ENCODE data around the gene PARL.

PARL gene

DNA sequence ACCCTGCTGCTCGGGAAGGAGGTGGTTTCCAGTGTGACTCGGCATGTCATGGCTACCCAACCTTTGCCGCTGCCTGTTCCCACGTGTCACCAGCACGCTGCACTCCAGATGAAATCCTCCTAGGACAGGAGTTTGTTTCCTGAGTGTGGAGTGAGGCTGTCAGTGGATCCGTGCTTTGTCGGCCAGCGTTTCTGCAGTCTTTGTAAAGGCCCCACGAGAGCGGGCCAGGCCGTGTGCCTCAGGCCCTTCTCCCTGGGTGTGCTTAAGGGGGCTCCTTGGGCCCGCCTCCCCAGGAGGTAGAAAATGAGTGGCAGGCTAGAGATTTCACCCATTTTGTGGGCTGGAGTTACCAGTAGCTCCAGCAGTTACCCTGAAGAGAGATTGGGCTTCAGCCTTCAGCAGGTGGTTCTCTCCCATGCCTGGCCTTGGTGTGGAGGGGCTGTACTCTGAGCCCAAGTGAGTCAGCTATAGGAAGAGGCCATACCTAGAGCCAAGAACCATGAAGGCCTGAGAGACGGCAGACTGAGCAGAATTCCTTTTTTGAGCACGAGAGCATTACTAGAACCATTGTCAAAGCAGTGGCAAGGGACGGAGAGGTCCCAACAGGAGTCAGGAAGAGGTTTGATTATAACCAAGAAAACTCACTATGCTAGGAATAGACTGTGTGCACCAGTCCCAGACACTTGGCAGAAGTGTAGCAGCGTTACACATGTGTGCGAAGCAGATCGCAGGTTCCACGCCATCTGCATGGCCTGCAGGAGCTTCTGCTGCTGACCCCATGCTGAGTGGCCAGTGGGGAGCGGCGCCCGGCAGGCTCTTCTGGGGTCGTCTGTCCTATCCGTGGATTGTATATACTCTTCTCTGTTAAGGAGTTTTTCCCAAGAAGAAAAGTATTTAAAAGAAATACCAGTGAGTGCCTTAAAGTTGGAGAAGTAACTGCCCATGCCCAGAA is 73.8 kb downstream of the PARL start:
- H3K27ac ChIP-seq (ENCODE audit: low read depth, low read length): no peak overlapping the region
- H3K4me3 ChIP-seq (ENCODE audit: low read depth, low read length): no peak overlapping the region
- H3K79me2 ChIP-seq (ENCODE audit: control insufficient read depth, insufficient read depth, low read length, unreplicated experiment): no peaks in the 10 kb centered on the region
- no peak overlapping the region for H2AFZ ChIP-seq (ENCODE audit: low read length, unreplicated experiment)
- no peaks in the 10 kb centered on the region for H3K27me3 ChIP-seq (ENCODE audit: insufficient read depth, low read length)
- H3K4me1 ChIP-seq (ENCODE audit: control insufficient read depth, insufficient read depth, low read length, unreplicated experiment): no peaks in the 10 kb centered on the region
- peaks cover 40% of the 10 kb centered on the region for H3K36me3 ChIP-seq (ENCODE audit: insufficient read depth, low read length)

DNA sequence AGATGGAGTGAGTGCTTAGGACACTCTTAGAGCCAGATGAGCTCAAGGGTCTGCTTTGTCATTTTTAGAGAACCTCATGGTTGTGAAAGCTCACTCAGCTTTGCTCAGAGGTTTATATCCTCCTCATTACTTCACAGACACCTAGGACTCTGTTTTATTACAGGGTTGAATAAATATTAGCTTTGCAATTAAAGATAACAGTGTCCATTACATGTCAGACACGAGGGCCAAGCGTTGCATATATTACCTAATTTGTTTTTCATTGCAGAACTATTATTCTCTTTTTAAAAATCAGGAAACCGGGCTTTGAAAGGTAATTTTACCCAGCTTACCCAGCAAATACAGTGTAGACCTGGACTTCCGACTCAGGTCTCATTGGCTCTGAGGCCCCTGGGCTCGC is 75.4 kb downstream of the PARL start:
- Histone ChIP-seq H3K27me3 (ENCODE audit: insufficient read depth, low read length) (no peaks in the 10 kb centered on the region), H3K4me1 (ENCODE audit: control insufficient read depth, insufficient read depth, low read length, unreplicated experiment) (no peaks in the 10 kb centered on the region), H2AFZ (ENCODE audit: low read length, unreplicated experiment) (no peak overlapping the region), H3K36me3 (ENCODE audit: insufficient read depth, low read length) (peaks cover 44% of the 10 kb centered on the region), H3K79me2 (ENCODE audit: control insufficient read depth, insufficient read depth, low read length, unreplicated experiment) (no peaks in the 10 kb centered on the region), H3K4me3 (ENCODE audit: low read depth, low read length) (no peak overlapping the region), H3K27ac (ENCODE audit: low read depth, low read length) (no peak overlapping the region)

DNA sequence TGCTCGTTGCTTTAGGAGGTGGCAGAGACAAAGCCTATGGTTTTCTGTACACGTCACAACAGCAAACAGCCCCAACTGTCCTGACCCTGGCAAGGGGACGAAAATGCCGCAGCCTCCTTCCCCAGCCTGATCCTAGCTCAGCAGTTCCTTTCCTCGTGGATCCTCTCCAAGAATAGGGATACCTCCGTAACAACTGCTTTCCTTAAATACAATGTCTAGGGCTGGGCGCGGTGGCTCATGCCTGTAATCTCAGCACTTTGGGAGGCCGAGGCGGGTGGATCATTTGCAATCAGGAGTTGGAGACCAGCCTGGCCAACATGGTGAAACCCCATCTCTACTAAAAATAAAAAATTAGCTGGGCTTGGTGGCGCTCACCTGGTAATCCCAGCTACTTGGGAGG is 76.3 kb downstream of the PARL start:
- Histone ChIP-seq H3K36me3 (ENCODE audit: insufficient read depth, low read length) (peaks cover 52% of the 10 kb centered on the region), H3K27me3 (ENCODE audit: insufficient read depth, low read length) (no peaks in the 10 kb centered on the region), H3K27ac (ENCODE audit: low read depth, low read length) (no peak overlapping the region), H3K4me3 (ENCODE audit: low read depth, low read length) (no peak overlapping the region), H3K4me1 (ENCODE audit: control insufficient read depth, insufficient read depth, low read length, unreplicated experiment) (no peaks in the 10 kb centered on the region), H2AFZ (ENCODE audit: low read length, unreplicated experiment) (no peak overlapping the region), H3K79me2 (ENCODE audit: control insufficient read depth, insufficient read depth, low read length, unreplicated experiment) (no peaks in the 10 kb centered on the region)

DNA sequence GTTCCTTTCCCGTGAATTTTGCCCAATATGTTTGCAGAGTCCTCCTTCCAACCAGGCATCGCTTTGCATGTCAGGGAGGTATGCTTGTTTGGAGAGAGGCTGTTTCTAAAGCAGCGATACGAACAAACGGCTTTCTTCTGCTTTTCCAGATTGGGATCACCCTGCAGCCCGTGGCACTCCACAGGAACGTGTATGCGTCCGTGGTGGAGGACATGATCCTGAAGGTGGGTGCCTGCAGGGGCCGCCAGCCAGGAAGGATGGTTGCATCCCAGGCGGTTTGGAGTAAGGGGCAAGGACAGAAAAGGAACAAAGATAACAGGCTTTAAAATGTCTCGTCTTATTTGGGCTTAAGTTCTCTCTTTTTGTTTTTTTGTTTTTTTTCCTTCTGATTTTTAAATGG is 76.8 kb downstream of the PARL start:
- H3K36me3 ChIP-seq (ENCODE audit: insufficient read depth, low read length): peaks cover 53% of the 10 kb centered on the region
- H3K4me1 ChIP-seq (ENCODE audit: control insufficient read depth, insufficient read depth, low read length, unreplicated experiment): no peaks in the 10 kb centered on the region
- no peak overlapping the region for H2AFZ ChIP-seq (ENCODE audit: low read length, unreplicated experiment)
- no peak overlapping the region for H3K27ac ChIP-seq (ENCODE audit: low read depth, low read length)
- no peak overlapping the region for H3K4me3 ChIP-seq (ENCODE audit: low read depth, low read length)
- H3K79me2 ChIP-seq (ENCODE audit: control insufficient read depth, insufficient read depth, low read length, unreplicated experiment): no peaks in the 10 kb centered on the region
- H3K27me3 ChIP-seq (ENCODE audit: insufficient read depth, low read length): no peaks in the 10 kb centered on the region

DNA sequence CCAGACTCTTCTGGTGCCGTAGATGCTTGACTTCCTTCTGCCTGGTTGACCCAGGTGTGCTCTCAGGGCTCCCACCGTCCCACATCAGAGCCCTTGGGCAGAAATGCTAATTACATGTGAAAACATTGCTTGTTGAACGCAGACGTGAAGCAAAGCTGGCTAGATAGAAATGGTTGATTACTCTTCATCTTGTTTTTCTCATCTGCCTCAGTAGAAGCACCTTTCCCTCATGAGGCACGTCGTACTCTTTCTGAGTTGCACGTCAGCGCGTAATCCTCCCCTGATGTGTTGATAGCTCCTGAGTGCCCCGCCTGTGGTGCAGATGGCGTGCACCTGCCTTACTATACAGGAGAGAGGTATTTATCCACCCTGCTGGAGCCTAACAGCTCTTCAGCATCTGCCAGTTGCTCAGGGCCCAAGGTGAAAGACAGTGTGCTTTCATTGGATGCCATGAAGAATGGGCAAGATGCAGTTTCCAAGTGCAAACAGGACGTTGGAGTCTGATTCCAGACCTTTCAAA is 77.4 kb downstream of the PARL start:
- H3K36me3 ChIP-seq (ENCODE audit: insufficient read depth, low read length): peaks cover 53% of the 10 kb centered on the region
- no peak overlapping the region for H3K27ac ChIP-seq (ENCODE audit: low read depth, low read length)
- no peak overlapping the region for H2AFZ ChIP-seq (ENCODE audit: low read length, unreplicated experiment)
- H3K79me2 ChIP-seq (ENCODE audit: control insufficient read depth, insufficient read depth, low read length, unreplicated experiment): no peaks in the 10 kb centered on the region
- no peaks in the 10 kb centered on the region for H3K27me3 ChIP-seq (ENCODE audit: insufficient read depth, low read length)
- H3K4me1 ChIP-seq (ENCODE audit: control insufficient read depth, insufficient read depth, low read length, unreplicated experiment): no peaks in the 10 kb centered on the region
- H3K4me3 ChIP-seq (ENCODE audit: low read depth, low read length): no peak overlapping the region

DNA sequence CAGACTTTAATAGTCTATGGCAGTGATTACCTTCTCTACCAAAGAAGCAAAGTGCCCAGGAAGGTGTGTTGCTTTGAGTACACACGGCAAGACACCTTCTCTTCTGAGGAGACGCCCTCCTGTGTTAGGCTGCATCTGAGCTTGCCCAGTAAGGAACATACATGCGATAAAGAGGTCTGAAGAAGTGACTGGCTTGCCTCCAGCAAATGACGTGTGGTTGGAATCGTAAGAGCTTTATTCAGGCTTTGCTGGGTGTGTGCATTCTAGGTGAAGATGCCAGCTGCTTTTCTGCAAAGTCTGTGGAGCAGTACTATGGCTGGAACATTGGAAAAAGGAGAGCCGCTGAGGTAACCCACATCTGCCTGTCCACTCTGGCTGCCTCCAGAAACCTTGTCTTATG is 81.7 kb downstream of the PARL start:
- Histone ChIP-seq H3K4me3 (ENCODE audit: low read depth, low read length) (no peak overlapping the region), H3K36me3 (ENCODE audit: insufficient read depth, low read length) (peaks cover 58% of the 10 kb centered on the region), H3K27me3 (ENCODE audit: insufficient read depth, low read length) (no peaks in the 10 kb centered on the region), H2AFZ (ENCODE audit: low read length, unreplicated experiment) (no peak overlapping the region), H3K79me2 (ENCODE audit: control insufficient read depth, insufficient read depth, low read length, unreplicated experiment) (no peaks in the 10 kb centered on the region), H3K27ac (ENCODE audit: low read depth, low read length) (no peak overlapping the region), H3K4me1 (ENCODE audit: control insufficient read depth, insufficient read depth, low read length, unreplicated experiment) (no peaks in the 10 kb centered on the region)

DNA sequence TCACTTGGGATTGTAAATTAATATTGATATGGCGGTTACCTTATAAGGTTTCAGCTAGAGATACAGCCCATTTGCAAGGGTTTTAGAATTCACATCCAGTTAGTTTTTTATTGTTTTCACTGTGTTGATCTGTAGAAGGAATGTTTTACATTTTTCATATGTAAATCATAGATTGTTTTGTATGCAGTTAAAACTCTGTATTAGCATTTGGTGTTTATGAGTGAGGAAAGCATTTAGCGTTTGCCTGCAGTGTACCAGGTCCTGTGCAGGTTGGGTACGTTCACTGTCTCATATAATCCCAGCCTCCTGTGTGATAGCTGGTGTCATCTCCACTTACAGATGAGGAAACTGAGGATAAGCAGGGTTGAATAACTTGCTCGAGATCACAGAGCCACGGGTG is 83.1 kb downstream of the PARL start:
- no peak overlapping the region for H2AFZ ChIP-seq (ENCODE audit: low read length, unreplicated experiment)
- H3K4me1 ChIP-seq (ENCODE audit: control insufficient read depth, insufficient read depth, low read length, unreplicated experiment): no peaks in the 10 kb centered on the region
- H3K79me2 ChIP-seq (ENCODE audit: control insufficient read depth, insufficient read depth, low read length, unreplicated experiment): no peaks in the 10 kb centered on the region
- H3K4me3 ChIP-seq (ENCODE audit: low read depth, low read length): no peak overlapping the region
- no peaks in the 10 kb centered on the region for H3K27me3 ChIP-seq (ENCODE audit: insufficient read depth, low read length)
- H3K27ac ChIP-seq (ENCODE audit: low read depth, low read length): no peak overlapping the region
- H3K36me3 ChIP-seq (ENCODE audit: insufficient read depth, low read length): peaks cover 52% of the 10 kb centered on the region

DNA sequence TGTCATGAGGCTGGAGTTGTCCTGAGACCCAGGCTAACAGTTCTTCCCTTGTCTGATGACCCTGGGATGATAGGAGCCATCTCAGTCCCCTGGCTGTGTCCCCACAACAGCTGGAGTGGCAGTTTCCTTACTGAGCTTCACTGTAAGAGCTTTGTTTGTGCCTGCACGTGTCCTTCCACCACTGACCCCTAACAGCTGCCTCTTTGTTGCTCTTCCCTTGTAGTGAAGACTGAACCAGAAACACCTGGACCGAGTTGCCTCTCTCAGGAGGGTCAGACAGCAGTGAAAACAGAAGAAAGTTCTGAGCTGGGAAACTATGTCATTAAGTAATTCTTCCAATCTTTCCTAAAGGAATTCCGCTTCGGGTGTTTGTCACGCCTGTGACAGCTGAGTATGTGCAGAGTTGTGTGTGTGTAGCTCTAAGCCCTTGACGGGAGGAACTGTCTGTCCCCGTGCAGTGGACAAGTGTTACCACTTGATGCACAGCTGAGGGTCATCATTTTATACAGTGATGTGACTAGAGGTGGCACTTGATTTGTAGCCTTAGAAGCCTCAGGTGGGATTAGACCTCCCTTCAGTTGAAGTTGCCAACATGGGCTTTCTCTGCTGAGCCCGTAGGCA is 84.3 kb downstream of the PARL start:
- H3K4me1 ChIP-seq (ENCODE audit: control insufficient read depth, insufficient read depth, low read length, unreplicated experiment): no peaks in the 10 kb centered on the region
- H3K27me3 ChIP-seq (ENCODE audit: insufficient read depth, low read length): no peaks in the 10 kb centered on the region

DNA sequence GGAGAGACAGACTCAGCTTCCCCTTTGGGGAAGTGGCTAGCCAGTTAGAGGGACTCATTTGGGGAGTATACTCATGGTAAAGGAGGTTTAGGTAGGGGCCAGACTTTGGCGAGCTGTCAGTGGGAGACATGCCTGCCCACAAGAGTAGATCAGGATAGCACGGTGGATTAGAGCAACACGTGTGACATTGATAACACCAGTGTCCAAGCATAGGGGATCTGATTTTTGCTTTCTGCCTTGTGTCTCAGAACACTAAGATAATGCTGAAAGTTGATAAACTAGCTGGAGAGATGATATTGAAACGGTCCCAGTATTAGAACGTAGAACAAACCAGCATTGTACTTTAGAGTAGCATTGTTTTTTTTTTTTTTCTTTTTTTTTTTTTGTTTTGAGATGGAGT is 85.2 kb downstream of the PARL start:
- peaks cover 54% of the 10 kb centered on the region for H3K36me3 ChIP-seq (ENCODE audit: insufficient read depth, low read length)
- no peaks in the 10 kb centered on the region for H3K27me3 ChIP-seq (ENCODE audit: insufficient read depth, low read length)
- no peaks in the 10 kb centered on the region for H3K4me1 ChIP-seq (ENCODE audit: control insufficient read depth, insufficient read depth, low read length, unreplicated experiment)
- H2AFZ ChIP-seq (ENCODE audit: low read length, unreplicated experiment): no peak overlapping the region
- no peaks in the 10 kb centered on the region for H3K79me2 ChIP-seq (ENCODE audit: control insufficient read depth, insufficient read depth, low read length, unreplicated experiment)
- no peak overlapping the region for H3K27ac ChIP-seq (ENCODE audit: low read depth, low read length)
- no peak overlapping the region for H3K4me3 ChIP-seq (ENCODE audit: low read depth, low read length)

More for the DNA sequence above, 84.3 kb downstream of the PARL start:
- Histone ChIP-seq H3K4me3 (ENCODE audit: low read depth, low read length) (no peak overlapping the region), H3K27ac (ENCODE audit: low read depth, low read length) (no peak overlapping the region), H2AFZ (ENCODE audit: low read length, unreplicated experiment) (no peak overlapping the region), H3K79me2 (ENCODE audit: control insufficient read depth, insufficient read depth, low read length, unreplicated experiment) (no peaks in the 10 kb centered on the region), H3K36me3 (ENCODE audit: insufficient read depth, low read length) (peaks cover 51% of the 10 kb centered on the region)

DNA sequence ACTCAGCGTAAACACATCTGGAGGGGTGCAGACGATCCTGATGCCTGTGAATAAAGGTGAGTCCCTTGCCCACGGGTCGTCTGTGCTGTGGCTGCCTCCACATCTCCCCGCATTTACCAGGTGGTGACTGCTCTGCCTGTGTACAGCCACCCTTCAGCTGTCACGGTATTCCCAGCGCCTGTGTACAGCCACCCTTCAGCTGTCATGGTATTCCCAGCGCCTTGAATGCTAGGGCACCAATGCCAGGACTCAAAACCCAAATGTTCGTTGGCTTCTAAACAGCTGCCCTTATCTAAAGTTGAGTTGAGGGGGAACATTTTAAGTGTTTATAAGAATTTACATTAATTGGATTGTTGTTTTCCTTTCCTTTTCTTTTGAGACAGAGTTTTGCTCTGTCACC is 86.7 kb downstream of the PARL start:
- no peak overlapping the region for H3K27ac ChIP-seq (ENCODE audit: low read depth, low read length)
- H3K36me3 ChIP-seq (ENCODE audit: insufficient read depth, low read length): peaks cover 49% of the 10 kb centered on the region
- H3K27me3 ChIP-seq (ENCODE audit: insufficient read depth, low read length): no peaks in the 10 kb centered on the region
- H3K79me2 ChIP-seq (ENCODE audit: control insufficient read depth, insufficient read depth, low read length, unreplicated experiment): peaks cover 2% of the 10 kb centered on the region
- H3K4me3 ChIP-seq (ENCODE audit: low read depth, low read length): no peak overlapping the region
- H3K4me1 ChIP-seq (ENCODE audit: control insufficient read depth, insufficient read depth, low read length, unreplicated experiment): no peaks in the 10 kb centered on the region
- no peak overlapping the region for H2AFZ ChIP-seq (ENCODE audit: low read length, unreplicated experiment)

DNA sequence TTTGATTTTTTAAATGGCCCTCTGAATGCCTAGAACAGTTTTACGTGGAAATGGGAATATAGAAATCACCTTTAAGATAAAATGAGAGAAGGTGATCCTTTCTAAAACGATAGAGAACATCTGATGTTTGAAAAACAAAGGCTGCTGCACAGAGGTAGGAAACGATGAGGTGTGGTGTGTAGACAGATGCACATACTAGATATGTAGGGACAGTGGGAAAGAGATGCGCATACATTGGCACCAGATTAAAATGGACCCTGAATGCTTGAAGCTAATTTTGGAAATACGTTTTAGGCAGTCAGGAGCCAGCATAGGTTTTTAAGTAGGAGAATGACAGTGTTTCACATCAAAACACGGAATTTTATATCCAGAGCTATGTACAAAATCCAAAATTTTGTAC is 88.3 kb downstream of the PARL start:
- Histone ChIP-seq H2AFZ (ENCODE audit: low read length, unreplicated experiment) (no peak overlapping the region), H3K79me2 (ENCODE audit: control insufficient read depth, insufficient read depth, low read length, unreplicated experiment) (peaks cover 2% of the 10 kb centered on the region), H3K4me1 (ENCODE audit: control insufficient read depth, insufficient read depth, low read length, unreplicated experiment) (no peaks in the 10 kb centered on the region), H3K27ac (ENCODE audit: low read depth, low read length) (no peak overlapping the region), H3K27me3 (ENCODE audit: insufficient read depth, low read length) (no peaks in the 10 kb centered on the region), H3K4me3 (ENCODE audit: low read depth, low read length) (no peak overlapping the region), H3K36me3 (ENCODE audit: insufficient read depth, low read length) (peaks cover 45% of the 10 kb centered on the region)

Data from ACC112 (cell line).